PC-3 (cell line): Measurements from ENCODE around the gene KCNC4.

ENCODE experiments used
- CTCF ChIP-seq: fragments of 300-600 bp; sonication (generic); conservative IDR thresholded peaks from 2 replicates; pipeline ENCODE4 v1.5.1; 2017; ENCODE audit warnings: antibody characterized with exemption, low read depth, mild to moderate bottlenecking, low read length
- EZH2 ChIP-seq: fragments of 300-600 bp; sonication (generic); IDR thresholded peaks from one replicate; pipeline ENCODE4 v1.6.1; 2017; ENCODE audit warnings: antibody characterized with exemption, mild to moderate bottlenecking, low read length; ENCODE audit not compliant: unreplicated experiment
- EZH2phosphoT487 ChIP-seq: fragments of 300-600 bp; sonication (generic); IDR thresholded peaks from 2 replicates; pipeline ENCODE4 v1.6.1; 2018; ENCODE audit warnings: mild to moderate bottlenecking, antibody characterized with exemption, low read length, borderline replicate concordance

GRCh38 chr1:110186558-110186957 lies 23.6 kb upstream of the KCNC4 start:
- TF ChIP-seq CTCF (no peak), EZH2phosphoT487 (no peak), EZH2 (no peak)
